Panc1 (cell line): ENCODE data around the gene C5orf34. TPM values are rescaled to one million over a fixed set of nuclear protein-coding genes. Genes with fewer than 3 reads are reported as not detected.

Experiments used
- ATAC-seq: fragments of 200-7000 bp; cut with Tn5 transposase; 2 replicates; pipeline ENCODE4 v1.9.1; 2020; ENCODE audit warnings: mild to moderate bottlenecking, moderate library complexity
- BruUV-seq: library from RNA; stranded (reverse); fragments of 400-500 nt; replicated peaks from 2 replicates; lab custom pipeline; 2021; lab: Mats Ljungman, UMichigan
- CTCF ChIA-PET: fragments of 300-600 bp; sonication (Branson Sonifier 250); formaldehyde crosslinking; loops from one replicate; lab custom pipeline; 2022; ENCODE audit warnings: antibody characterized with exemption; lab: Charles Lee
- POLR2A ChIA-PET: fragments of 300-600 bp; sonication (Branson Sonifier 250); formaldehyde crosslinking; loops from one replicate; lab custom pipeline; 2022; ENCODE audit warnings: antibody characterized with exemption; lab: Charles Lee
- DNase-seq: peaks from one replicate; pipeline ENCODE4 v3.0.0-alpha.2; 2010; ENCODE audit warnings: low read depth, low spot score
- H3K27ac ChIP-seq: 2 replicates; pipeline ENCODE4 v1.5.1; 2011; ENCODE audit warnings: mild to moderate bottlenecking, low read length, inconsistent platforms
- H3K27me3 ChIP-seq: fragments of 200-500 bp; sonication (Bioruptor generic); 2 replicates; pipeline ENCODE4 v1.6.0; 2014; ENCODE audit warnings: low read length, inconsistent platforms; ENCODE audit not compliant: control insufficient read depth, insufficient read depth
- H3K36me3 ChIP-seq: fragments of 200-500 bp; sonication (Bioruptor generic); 2 replicates; pipeline ENCODE4 v1.5.1; 2014; ENCODE audit warnings: inconsistent platforms, mild to moderate bottlenecking, low read length, moderate library complexity; ENCODE audit not compliant: control insufficient read depth, insufficient read depth
- H3K4me1 ChIP-seq: 2 replicates; pipeline ENCODE4 v1.5.1; 2011; ENCODE audit warnings: inconsistent platforms, mild to moderate bottlenecking, low read length, moderate library complexity; ENCODE audit not compliant: control insufficient read depth, insufficient read depth
- H3K4me3 ChIP-seq, 2 experiments: 2 replicates each; pipeline ENCODE4 v1.5.1; 2011 to 2012; ENCODE audit warnings: low read depth in 2 of 2, low read length in 2 of 2, mild to moderate bottlenecking in 2 of 2, inconsistent platforms in 1 of 2, moderate library complexity in 1 of 2
- H3K9me3 ChIP-seq: fragments of 200-500 bp; sonication (Bioruptor generic); 2 replicates; pipeline ENCODE4 v1.5.1; 2014; ENCODE audit warnings: low read depth, mild to moderate bottlenecking, inconsistent platforms, low read length, moderate library complexity; ENCODE audit not compliant: control insufficient read depth, insufficient read depth
- CTCF ChIP-seq: fragments of 450-650 bp; IDR thresholded peaks from 2 replicates; pipeline ENCODE4 v1.5.1; 2017; ENCODE audit warnings: mild to moderate bottlenecking
- POLR2AphosphoS5 ChIP-seq: IDR thresholded peaks from 2 replicates; pipeline ENCODE4 v1.6.1; 2012; ENCODE audit warnings: mild to moderate bottlenecking, low read depth, low read length, moderate library complexity
- REST ChIP-seq, 2 experiments: IDR thresholded peaks; 2 replicates each; pipeline ENCODE4 v1.6.1; 2011 to 2012; ENCODE audit warnings: low read depth in 2 of 2, control low read depth in 1 of 2, low read length in 1 of 2, mild to moderate bottlenecking in 1 of 2, moderate library complexity in 1 of 2; ENCODE audit not compliant: insufficient read depth in 1 of 2
- SIN3A ChIP-seq: IDR thresholded peaks from 2 replicates; pipeline ENCODE4 v1.6.1; 2012; ENCODE audit warnings: low read depth, mild to moderate bottlenecking, low read length, moderate library complexity, borderline replicate concordance; ENCODE audit not compliant: insufficient read depth
- TCF7L2 ChIP-seq: IDR thresholded peaks from 2 replicates; pipeline ENCODE4 v1.6.1; 2011; ENCODE audit warnings: mild to moderate bottlenecking, low read depth, low read length, inconsistent platforms
- in situ Hi-C: cut with HindIII; loops from 2 replicates; pipeline ENCODE4 v1.10.0; 2016; ENCODE audit warnings: low sequenced_read_pairs, low pct_unique_long_range_greater_than_20kb
- intact Hi-C: fragments of 100-400 bp; cut with micrococcal nuclease; formaldehyde crosslinking; loops from one replicate; pipeline ENCODE4 v1.10.0; 2022; ENCODE audit not compliant: unreplicated experiment
- total RNA-seq: library from RNA; stranded (reverse); gene quantifications from one replicate; pipeline ENCODE4 v1.2.1, GENCODE V29; 2021; ENCODE audit not compliant: unreplicated experiment

C5orf34 gene
- total RNA-seq, 1 experiment from 2014 or later: 6.3 TPM

GRCh38 chr5:43485406-43485805, 29.5 kb downstream of the C5orf34 start:
- ChIA-PET CTCF (interaction anchor here (0.6 to 0.7 kb wide), 2 partner anchors 260 to 566 kb away, joined by 5 to 6 read pairs; no protein-coding TSS in a partner anchor), POLR2A (no interaction called here)
- in situ Hi-C loops: no loop called here
- BruUV-seq: no TSS peak
- Histone ChIP-seq H3K9me3 (no peaks in the 10 kb centered on the region), H3K4me1 (peaks cover 9% of the 10 kb centered on the region), H3K27me3 (no peaks in the 10 kb centered on the region), H3K27ac (peak overlapping the region; percentile 52; the same call in 1 of the 2 replicates), H3K4me3 (no peak overlapping the region), H3K36me3 (peaks cover 10% of the 10 kb centered on the region)
- DNase-seq: no peak
- no peak for ATAC-seq
- intact Hi-C loops: no loop called here
- TF ChIP-seq TCF7L2 (no peak), POLR2AphosphoS5 (no peak), CTCF (no peak), SIN3A (no peak), REST (IDR thresholded peaks at IDR 0.05; ENCODE audit: insufficient read depth in 1 of 2, low read depth in 2 of 2, low read length in 1 of 2) (no peak)

- TF ChIP-seq REST (IDR thresholded peaks at IDR 0.05; ENCODE audit: insufficient read depth in 1 of 2, low read depth in 2 of 2, low read length in 1 of 2) (no peak), CTCF (peak; percentile 93)
- BruUV-seq: TSS peak; percentile 96
- no peaks in the 10 kb centered on the region for H3K27me3 ChIP-seq
- peak overlapping the region; percentile 94 to 95 for H3K4me3 ChIP-seq
- CTCF ChIA-PET: interaction anchor here (0.6 to 1.9 kb wide), 13 partner anchors 30 to 575 kb away, joined by 3 to 14 read pairs (median 5); partner anchors contain the start of gene C5orf34
- DNase-seq: peak; percentile 88
- peak; percentile 88 for ATAC-seq
- intact Hi-C loops (loop anchor here (5.0 kb wide), 1 partner anchor 82 kb away; no protein-coding TSS in a partner anchor), in situ Hi-C loops (no loop called here)
- peak overlapping the region; percentile 96 for H3K27ac ChIP-seq
- peaks cover 10% of the 10 kb centered on the region for H3K36me3 ChIP-seq
- POLR2A ChIA-PET: interaction anchor here (0.6 to 1.3 kb wide), 11 partner anchors 9 to 186 kb away, joined by 3 to 19 read pairs (median 5); partner anchors contain the start of genes C5orf34 and NNT
- H3K4me1 ChIP-seq: peaks cover 9% of the 10 kb centered on the region
- H3K9me3 ChIP-seq: no peaks in the 10 kb centered on the region
Measured at GRCh38 chr5:43484106-43484849, 30.7 kb downstream of the C5orf34 start.
